ENCODE results near the gene PEAK1. TPM values are rescaled to one million over a fixed set of nuclear protein-coding genes. Genes with fewer than 3 reads are reported as not detected.
A peak's percentile ranks its signal among the peaks of the same experiment; 100 is the strongest.

PEAK1 gene
- total RNA-seq, 2 experiments from 2014 or later: 29.1 to 33.0 TPM

DNA sequence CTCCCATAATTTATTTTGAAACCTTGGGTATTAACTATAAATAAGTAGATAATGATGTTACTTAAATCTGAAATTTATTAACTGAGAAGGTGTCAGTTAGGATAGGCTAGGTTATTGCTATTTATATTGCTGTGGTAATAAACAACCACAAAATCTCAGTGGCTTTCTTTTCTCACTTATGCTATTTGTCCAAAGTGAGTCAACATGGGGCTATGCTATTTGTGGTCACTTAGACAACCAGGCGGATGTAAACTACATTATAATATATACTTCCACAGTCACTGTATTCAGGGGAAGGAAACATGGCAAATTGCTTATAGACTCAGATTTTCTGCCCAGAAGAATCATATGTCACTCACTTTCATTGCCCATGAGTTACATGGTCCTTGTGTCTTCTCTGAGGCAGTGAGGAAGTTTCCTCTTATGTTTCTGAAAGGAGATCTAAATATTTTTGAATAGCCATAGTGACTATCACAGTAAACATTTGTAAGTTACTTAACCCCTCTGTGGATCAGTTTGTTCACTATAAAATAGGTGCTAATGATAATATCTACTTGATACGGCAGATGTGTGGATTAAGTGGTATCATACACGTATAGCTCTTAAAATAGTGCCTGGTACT lies 20.6 kb upstream of the PEAK1 start:
- Mint-ChIP-seq H3K9me3 (ENCODE audit: low read depth) (no peaks in the 10 kb centered on the region), H3K4me3 (no peak overlapping the region), H3K27me3 (no peaks in the 10 kb centered on the region), H3K27ac (no peak overlapping the region), H3K4me1 (peaks cover 14% of the 10 kb centered on the region), H3K36me3 (peaks cover 6% of the 10 kb centered on the region)
- DNase-seq (no peak), ATAC-seq (peak; percentile 47)
- CTCF ChIA-PET: interaction anchor here (1.1 to 2.2 kb wide), 3 partner anchors 8 to 417 kb away, joined by 3 to 6 read pairs (median 6); no protein-coding TSS in a partner anchor

DNA sequence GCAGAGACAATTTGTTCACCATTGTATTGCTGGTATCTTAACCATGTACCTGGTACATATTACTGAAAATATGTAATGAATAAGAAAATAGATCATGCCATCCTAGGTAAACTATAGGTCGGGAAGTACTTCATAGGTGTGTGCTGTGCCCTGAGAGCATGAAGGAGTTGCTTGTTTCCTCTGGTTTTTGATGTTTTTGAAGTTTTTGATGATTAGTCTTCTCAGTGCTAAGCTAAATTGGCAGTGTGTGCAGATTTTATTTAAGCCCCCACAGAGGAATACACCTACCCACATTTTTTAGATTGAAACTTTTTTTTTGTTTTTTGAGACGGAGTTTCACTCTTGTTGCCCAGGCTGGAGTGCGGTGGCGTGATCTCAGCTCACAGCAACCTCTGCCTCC lies 17.4 kb upstream of the PEAK1 start:
- no peak overlapping the region for H3K4me3 Mint-ChIP-seq
- no peaks in the 10 kb centered on the region for H3K27me3 Mint-ChIP-seq
- DNase-seq (no peak), ATAC-seq (no peak)
- H3K9me3 Mint-ChIP-seq (ENCODE audit: low read depth): no peaks in the 10 kb centered on the region
- peaks cover 12% of the 10 kb centered on the region for H3K4me1 Mint-ChIP-seq
- no peak overlapping the region for H3K27ac Mint-ChIP-seq
- H3K36me3 Mint-ChIP-seq: peaks cover 6% of the 10 kb centered on the region
- CTCF ChIA-PET: interaction anchor here (0.8 to 1.9 kb wide), 3 partner anchors 106 to 335 kb away, joined by 3 to 4 read pairs (median 3); no protein-coding TSS in a partner anchor

DNA sequence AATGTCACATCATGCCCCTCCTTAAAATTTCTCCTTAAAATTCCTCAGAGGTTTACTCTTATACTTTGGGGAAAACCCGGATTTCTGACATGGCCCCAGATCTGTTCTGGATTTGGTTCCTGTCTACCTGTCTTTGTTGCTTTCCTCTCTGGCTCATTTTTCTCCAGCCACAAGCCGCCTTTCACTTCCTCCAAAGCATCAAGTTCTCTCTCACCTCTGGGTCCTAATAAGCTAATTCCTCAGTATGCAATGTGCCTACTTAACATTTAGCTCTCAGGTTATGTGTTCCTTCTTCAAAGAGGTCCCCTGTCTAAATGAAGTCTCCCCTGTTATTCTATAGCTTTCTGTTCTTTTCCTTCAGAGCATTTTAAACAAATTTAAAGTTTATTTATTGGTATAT lies 16.9 kb upstream of the PEAK1 start:
- CTCF ChIA-PET: no interaction called here
- DNase-seq (no peak), ATAC-seq (no peak)
- Mint-ChIP-seq H3K36me3 (peaks cover 6% of the 10 kb centered on the region), H3K27me3 (no peaks in the 10 kb centered on the region), H3K27ac (no peak overlapping the region), H3K9me3 (ENCODE audit: low read depth) (no peaks in the 10 kb centered on the region), H3K4me3 (no peak overlapping the region), H3K4me1 (peaks cover 12% of the 10 kb centered on the region)

DNA sequence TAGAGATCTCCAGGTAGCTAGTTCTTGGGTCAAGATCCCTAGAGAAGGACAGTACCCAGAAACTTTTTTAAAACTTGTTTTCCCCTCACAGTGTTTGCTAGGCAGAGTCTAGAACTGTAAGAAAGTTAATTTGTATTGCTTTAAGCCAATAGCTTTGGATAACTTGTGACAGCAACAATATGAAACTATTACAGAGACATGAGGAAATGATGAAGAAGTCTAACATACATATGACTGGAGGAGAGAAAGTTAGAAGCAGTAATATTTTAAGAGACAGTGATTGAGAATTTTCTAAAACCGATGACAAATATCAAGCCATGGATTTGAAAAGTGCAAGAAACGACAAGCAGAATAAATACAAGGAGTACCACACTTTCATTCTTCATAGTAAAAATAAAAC lies 10.7 kb upstream of the PEAK1 start:
- CTCF ChIA-PET: interaction anchor here (1.1 to 2.2 kb wide), 3 partner anchors 9 to 113 kb away, joined by 3 to 16 read pairs (median 3); partner anchors contain the start of gene HMG20A
- peak overlapping the region; percentile 7 for H3K4me3 Mint-ChIP-seq
- H3K9me3 Mint-ChIP-seq (ENCODE audit: low read depth): no peaks in the 10 kb centered on the region
- H3K27me3 Mint-ChIP-seq: no peaks in the 10 kb centered on the region
- peaks cover 37% of the 10 kb centered on the region for H3K4me1 Mint-ChIP-seq
- no peak for ATAC-seq
- H3K27ac Mint-ChIP-seq: peak overlapping the region; percentile 30
- no peak for DNase-seq
- H3K36me3 Mint-ChIP-seq: peaks cover 4% of the 10 kb centered on the region

DNA sequence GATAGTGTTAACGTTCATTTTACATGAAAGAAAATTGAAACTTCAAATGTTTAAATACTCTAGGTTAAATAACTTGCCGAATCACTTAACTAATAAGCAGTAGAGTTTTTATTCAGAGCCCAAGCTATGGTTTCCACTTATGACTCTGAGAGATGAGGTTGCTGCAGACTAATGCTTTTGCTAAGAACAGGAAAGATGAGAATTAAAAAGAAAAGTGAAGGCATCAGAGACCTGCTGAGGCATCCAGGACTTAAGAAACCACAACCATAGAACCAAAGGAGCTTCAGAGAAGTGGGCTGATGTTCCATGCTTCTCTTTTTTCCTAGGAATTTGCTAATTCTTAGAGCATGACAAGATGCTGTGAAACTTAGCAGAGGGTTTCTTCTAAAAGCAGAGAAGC lies 10.3 kb upstream of the PEAK1 start:
- ATAC-seq (peak; percentile 86), DNase-seq (no peak)
- Mint-ChIP-seq H3K27me3 (no peaks in the 10 kb centered on the region), H3K4me3 (peak overlapping the region; percentile 7), H3K36me3 (peaks cover 3% of the 10 kb centered on the region), H3K27ac (peak overlapping the region; percentile 30), H3K4me1 (peaks cover 39% of the 10 kb centered on the region), H3K9me3 (ENCODE audit: low read depth) (no peaks in the 10 kb centered on the region)
- CTCF ChIA-PET: interaction anchor here (1.1 to 2.2 kb wide), 3 partner anchors 9 to 113 kb away, joined by 3 to 16 read pairs (median 3); partner anchors contain the start of gene HMG20A

DNA sequence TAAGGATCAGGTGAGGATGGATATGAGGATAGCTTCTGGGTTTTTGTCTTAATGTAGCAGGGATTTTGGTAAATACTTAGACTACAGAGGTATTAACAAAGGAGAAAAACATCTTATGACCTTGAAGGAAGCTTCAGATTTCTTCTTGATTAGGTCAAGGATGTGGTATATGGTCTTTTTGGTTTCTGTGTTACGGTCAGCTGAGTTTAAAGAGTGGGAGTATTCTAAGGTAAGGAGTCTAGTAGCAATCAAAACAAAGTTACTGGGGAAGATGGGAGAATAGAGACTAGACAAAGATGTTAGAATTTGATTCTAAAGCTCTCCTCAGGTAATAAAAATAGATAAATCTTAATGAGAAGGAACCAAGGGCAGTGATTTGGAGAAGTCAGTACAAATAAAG lies 7.0 kb upstream of the PEAK1 start:
- Mint-ChIP-seq H3K27me3 (no peaks in the 10 kb centered on the region), H3K9me3 (ENCODE audit: low read depth) (no peaks in the 10 kb centered on the region), H3K36me3 (peaks cover 8% of the 10 kb centered on the region), H3K4me3 (no peak overlapping the region), H3K4me1 (peaks cover 55% of the 10 kb centered on the region), H3K27ac (peak overlapping the region; percentile 21)
- DNase-seq (no peak), ATAC-seq (no peak)
- CTCF ChIA-PET: interaction anchor here (0.9 kb wide), 2 partner anchors 11 to 17 kb away, joined by 3 to 4 read pairs; no protein-coding TSS in a partner anchor

DNA sequence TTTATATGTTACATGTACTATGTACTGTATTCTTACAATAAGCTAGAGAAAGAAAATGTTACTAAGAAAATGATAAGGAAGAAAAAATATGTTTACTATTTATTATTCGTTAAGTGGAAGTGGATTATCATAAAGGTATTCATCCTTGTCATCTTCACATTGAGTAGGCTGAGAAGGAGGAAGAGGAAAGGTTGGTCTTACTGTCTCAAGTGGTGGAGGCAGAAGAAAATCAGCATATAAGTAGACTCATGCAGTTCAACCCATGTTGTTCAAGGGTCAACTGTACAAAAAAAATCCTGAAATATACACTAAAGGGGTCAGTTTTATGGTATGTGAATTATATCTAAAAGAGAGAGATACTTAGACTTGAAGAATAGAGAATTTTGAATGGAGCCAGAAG lies 6.5 kb upstream of the PEAK1 start:
- Mint-ChIP-seq H3K36me3 (peaks cover 8% of the 10 kb centered on the region), H3K4me1 (peaks cover 60% of the 10 kb centered on the region), H3K9me3 (ENCODE audit: low read depth) (no peaks in the 10 kb centered on the region), H3K27ac (peak overlapping the region; percentile 21), H3K27me3 (no peaks in the 10 kb centered on the region), H3K4me3 (no peak overlapping the region)
- CTCF ChIA-PET: interaction anchor here (0.9 kb wide), 1 partner anchor 17 kb away, joined by 4 read pairs; no protein-coding TSS in a partner anchor
- DNase-seq: no peak
- no peak for ATAC-seq

DNA sequence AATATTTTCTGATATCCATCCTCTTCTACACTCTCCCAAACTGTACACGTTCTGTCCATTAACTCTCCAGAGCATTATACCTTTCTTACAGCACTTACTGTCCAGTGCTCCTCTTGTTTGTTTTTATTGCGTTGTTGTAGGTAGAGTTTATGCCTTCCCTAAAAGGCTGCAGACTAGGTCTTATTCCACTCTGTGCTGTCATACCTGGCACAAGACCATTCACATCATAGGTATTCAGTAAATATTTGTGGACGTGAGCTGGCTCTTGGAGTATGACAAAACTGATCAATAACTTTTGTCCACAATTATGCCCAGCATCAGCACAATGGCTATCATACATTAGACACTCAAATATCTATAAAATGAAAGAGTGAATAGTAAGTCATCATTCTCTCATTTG lies 5.2 kb upstream of the PEAK1 start:
- Mint-ChIP-seq H3K27me3 (no peaks in the 10 kb centered on the region), H3K9me3 (ENCODE audit: low read depth) (no peaks in the 10 kb centered on the region), H3K36me3 (peaks cover 10% of the 10 kb centered on the region), H3K27ac (no peak overlapping the region), H3K4me1 (peaks cover 54% of the 10 kb centered on the region), H3K4me3 (no peak overlapping the region)
- CTCF ChIA-PET: no interaction called here
- no peak for ATAC-seq
- no peak for DNase-seq

DNA sequence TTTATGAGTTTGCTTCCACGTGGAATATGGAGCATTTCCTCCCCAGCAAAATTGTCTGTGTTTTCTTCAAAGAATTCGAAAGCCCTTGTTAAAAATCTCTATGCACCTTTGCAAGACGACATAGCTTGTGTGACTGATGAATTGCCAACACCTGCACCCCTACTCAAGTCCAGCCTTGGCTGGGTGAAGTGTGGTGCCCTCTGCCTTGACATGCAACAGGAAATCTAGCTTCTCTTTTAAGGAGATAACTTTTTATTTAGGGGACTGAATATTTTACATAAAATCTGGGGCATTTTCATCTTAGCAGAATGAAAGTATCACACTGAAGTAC lies 1.4 kb upstream of the PEAK1 start:
- CTCF ChIA-PET: interaction anchor here (0.6 to 2.7 kb wide), 10 partner anchors 9 to 436 kb away, joined by 3 to 16 read pairs (median 4); no protein-coding TSS in a partner anchor
- DNase-seq: peak; percentile 50

DNA sequence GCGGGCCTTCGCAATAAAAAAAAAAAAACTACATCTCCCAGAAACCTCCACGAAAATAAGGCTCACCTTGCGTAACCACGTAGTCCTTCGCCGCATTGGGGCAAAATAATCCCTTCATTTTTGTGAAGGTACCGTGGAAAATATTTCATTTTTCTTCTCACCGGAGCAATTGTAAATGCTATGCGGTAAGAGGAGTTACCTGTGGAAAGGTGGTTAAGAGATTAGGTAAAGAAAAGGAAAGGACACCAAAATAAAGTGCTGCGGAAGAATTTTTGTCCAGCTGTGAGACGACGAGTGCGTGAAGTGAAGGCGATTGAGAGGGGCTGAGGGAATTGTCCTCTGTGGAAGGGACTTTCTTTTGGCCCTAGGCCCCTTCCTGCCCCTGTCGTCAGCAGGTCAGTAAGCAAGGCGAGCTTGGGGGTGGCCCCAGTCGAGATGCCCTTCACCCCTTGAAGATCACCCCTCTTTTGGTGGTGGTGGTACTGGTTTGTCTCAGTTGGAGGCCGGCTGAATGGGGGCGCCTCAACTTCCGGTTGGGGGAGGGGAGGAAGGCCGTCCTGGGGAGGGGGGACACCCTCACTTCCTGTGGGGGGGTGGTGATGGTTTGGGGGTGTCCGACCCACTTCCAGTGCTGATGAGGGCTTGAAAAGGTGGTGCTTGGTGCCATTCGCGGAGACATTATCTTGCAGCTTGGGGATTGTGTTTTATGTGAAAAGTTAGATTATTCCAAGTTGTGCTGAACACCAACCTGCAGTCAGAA lies 886 bp upstream of the PEAK1 start, which contains the start of gene HMG20A:
Gene HMG20A, plus strand, starts transcription at position 279 of the 760 bp plus-strand sequence. CDS start 37,520 bp downstream, outside the sequence.
- Mint-ChIP-seq H3K36me3 (peaks cover 12% of the 10 kb centered on the region), H3K4me3 (peak within 1 kb of the TSS; percentile 99), H3K27me3 (peaks cover 2% of the 10 kb centered on the region), H3K27ac (peak within 1 kb of the TSS; percentile 99), H3K9me3 (ENCODE audit: low read depth) (no peaks in the 10 kb centered on the region), H3K4me1 (peaks cover 46% of the 10 kb centered on the region)
- peak; percentile 83 for DNase-seq
- CTCF ChIA-PET: interaction anchor here (0.6 to 2.7 kb wide), 9 partner anchors 9 to 397 kb away, joined by 3 to 16 read pairs (median 5); no protein-coding TSS in a partner anchor
- peak; percentile 48 for ATAC-seq

More for the DNA sequence above, 1.4 kb upstream of the PEAK1 start:
- no peak for ATAC-seq
- Mint-ChIP-seq H3K4me1 (peaks cover 52% of the 10 kb centered on the region), H3K27me3 (peaks cover 2% of the 10 kb centered on the region), H3K4me3 (peak overlapping the region; percentile 99), H3K9me3 (ENCODE audit: low read depth) (no peaks in the 10 kb centered on the region), H3K36me3 (peaks cover 12% of the 10 kb centered on the region), H3K27ac (peak overlapping the region; percentile 99)

DNA sequence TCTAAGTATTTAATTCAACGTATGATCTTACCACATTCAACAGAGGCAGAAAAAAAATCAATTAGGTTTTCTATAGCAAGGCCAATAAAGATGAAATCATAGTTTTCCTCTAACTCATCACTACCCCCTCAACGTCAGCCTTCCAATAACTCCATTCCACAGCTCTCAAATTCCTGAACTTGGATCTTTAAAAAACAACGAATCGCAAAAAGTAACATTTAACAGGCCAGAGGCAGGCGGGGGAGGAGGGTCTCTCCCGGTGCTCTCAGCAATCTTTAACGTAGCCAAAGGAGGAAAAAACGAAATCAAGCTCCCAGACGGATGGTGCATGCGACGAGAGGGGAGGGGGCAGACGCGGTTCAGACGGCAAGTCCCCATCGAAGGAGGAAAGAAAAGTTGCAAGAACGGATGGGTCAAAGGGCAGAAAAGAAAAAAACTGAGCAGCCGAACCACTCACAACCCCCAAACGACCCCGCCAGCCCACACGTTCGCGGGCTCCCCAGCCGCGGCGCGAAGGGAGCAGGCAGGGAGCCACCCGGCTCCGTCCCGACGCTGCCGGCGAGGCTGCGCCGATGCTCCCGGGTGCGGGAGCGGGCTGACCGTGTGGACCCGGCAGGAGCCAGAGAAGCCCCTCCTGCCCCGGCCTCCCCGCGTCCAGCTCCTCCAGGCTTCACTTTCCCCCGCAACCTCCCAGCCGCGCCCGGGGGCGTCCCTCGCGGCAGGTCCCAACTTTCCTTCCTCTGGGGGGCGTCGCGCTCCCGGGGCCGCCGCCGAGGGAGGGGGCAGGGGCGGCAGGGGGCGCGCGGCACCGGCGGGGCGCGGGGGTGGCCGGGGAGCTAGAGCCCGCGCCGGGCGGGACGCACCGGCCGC lies 703 bp downstream of the PEAK1 start:
- H3K27ac Mint-ChIP-seq: peak overlapping the region; percentile 92
- DNase-seq (peak; percentile 58), ATAC-seq (peak; percentile 1)
- peak overlapping the region; percentile 99 for H3K4me3 Mint-ChIP-seq
- CTCF ChIA-PET: interaction anchor here (0.9 to 1.7 kb wide), 5 partner anchors 9 to 232 kb away, joined by 3 to 9 read pairs (median 3); no protein-coding TSS in a partner anchor
- H3K4me1 Mint-ChIP-seq: peaks cover 39% of the 10 kb centered on the region
- H3K27me3 Mint-ChIP-seq: peaks cover 2% of the 10 kb centered on the region
- peaks cover 6% of the 10 kb centered on the region for H3K36me3 Mint-ChIP-seq
- H3K9me3 Mint-ChIP-seq (ENCODE audit: low read depth): no peaks in the 10 kb centered on the region

DNA sequence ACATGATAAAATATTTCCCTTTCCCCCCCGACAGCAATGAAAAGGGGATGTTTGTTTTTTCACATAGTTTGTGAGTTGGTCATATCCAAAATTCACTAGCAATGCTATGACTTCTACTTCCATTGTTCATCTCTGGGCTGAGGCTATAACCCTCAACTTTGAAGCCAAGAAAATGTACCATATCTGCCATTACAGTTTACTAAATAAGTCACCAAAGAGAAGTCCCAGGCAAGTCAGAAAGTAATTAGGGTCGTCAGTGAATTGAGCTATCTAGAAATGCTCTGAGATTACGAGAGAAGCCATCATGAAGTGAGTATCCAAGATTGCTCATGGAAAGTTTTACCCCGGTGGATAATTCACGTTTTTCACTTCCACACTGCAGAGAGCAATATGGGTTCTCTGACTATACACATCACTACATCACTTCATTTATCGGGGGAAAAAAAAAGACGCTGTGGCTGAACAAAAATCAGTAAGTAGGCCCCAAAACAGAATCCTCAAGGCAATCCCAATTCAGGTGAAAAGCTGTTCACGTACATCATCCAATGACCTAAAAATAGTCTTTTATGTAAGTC lies 1.4 kb downstream of the PEAK1 start:
- Mint-ChIP-seq H3K27me3 (peaks cover 2% of the 10 kb centered on the region), H3K27ac (peak overlapping the region; percentile 92), H3K4me1 (peaks cover 33% of the 10 kb centered on the region), H3K4me3 (peak overlapping the region; percentile 99), H3K36me3 (peaks cover 6% of the 10 kb centered on the region), H3K9me3 (ENCODE audit: low read depth) (no peaks in the 10 kb centered on the region)
- CTCF ChIA-PET: interaction anchor here (0.9 to 1.7 kb wide), 5 partner anchors 8 to 231 kb away, joined by 3 to 9 read pairs (median 3); no protein-coding TSS in a partner anchor
- ATAC-seq (no peak), DNase-seq (no peak)

Data from activated CD8-positive, alpha-beta memory T cell treated with anti-CD3 and anti-CD28 coated beads, Interleukin-2, amount 10 ng/mL, durations not matched to agents 7 days and 5 days (primary cell).